Adrenal gland (tissue), 12 donors: Measurements from ENCODE around the gene POLR2M. TPM values are rescaled to one million over a fixed set of nuclear protein-coding genes. Genes with fewer than 3 reads are reported as not detected.

Experiments
- DNase-seq, 7 donors: peaks; one replicate each; pipeline ENCODE4 v3.0.0-alpha.2; 2019 to 2020
- H3K27ac ChIP-seq, 5 donors: fragments of 200-600 bp; sonication (generic) in 4 of 5; 1 replicate in 3 of 5; 2 replicates in 2 of 5; pipeline versions ENCODE4 v1.5.1 to v1.8.0; 2016 to 2020; ENCODE audit warnings: mild to moderate bottlenecking in 1 of 5
- H3K27me3 ChIP-seq: fragments of 200-600 bp; 2 replicates; pipeline ENCODE4 v1.8.0; 2021
- H3K36me3 ChIP-seq, 2 donors: fragments of 200-600 bp; replicated peaks in 1 of 2; 1 replicate in 1 of 2; 2 replicates in 1 of 2; pipeline versions ENCODE4 v1.5.1 to v1.8.0; 2018 to 2022
- H3K4me1 ChIP-seq, 2 donors: fragments of 200-600 bp; replicated peaks in 1 of 2; 1 replicate in 1 of 2; 2 replicates in 1 of 2; pipeline versions ENCODE4 v1.5.1 to v1.8.0; 2018 to 2021
- H3K4me3 ChIP-seq, 4 donors: fragments of 200-600 bp; sonication (generic) in 3 of 4; one replicate each; pipeline ENCODE4 v1.5.1; 2016 to 2018
- H3K9me3 ChIP-seq, 3 donors: fragments of 200-600 bp; sonication (generic) in 1 of 3; replicated peaks in 1 of 3; 1 replicate in 2 of 3; 2 replicates in 1 of 3; pipeline versions ENCODE4 v1.5.1 to v1.8.0; 2016 to 2021
- CTCF ChIP-seq, 6 experiments: fragments of 450-650 bp in 4 of 6; fragments of 200-600 bp in 2 of 6; sonication (generic) in 1 of 6; IDR thresholded peaks; 1 replicate in 5 of 6; 2 replicates in 1 of 6; pipeline versions ENCODE4 v1.5.1 to v1.8.0; 2016 to 2021; ENCODE audit warnings: antibody characterized with exemption in 6 of 6, mild to moderate bottlenecking in 2 of 6, moderate library complexity in 1 of 6
- POLR2A ChIP-seq, 2 donors: fragments of 450-650 bp; IDR thresholded peaks; one replicate each; pipeline ENCODE4 v1.6.1; 2017; ENCODE audit warnings: antibody characterized with exemption in 2 of 2, mild to moderate bottlenecking in 2 of 2, moderate library complexity in 1 of 2
- WGBS, 4 donors: extraction: QIAGEN DNeasy Blood & Tissue Kit in 2 of 4; methylation state at CpG; one replicate each; pipeline versions ENCODE4 v1.1.5 to v1.1.7; 2013 to 2017; 5-methylcytosine and 5-hydroxymethylcytosine counted together
- intact Hi-C, 2 donors: fragments of 100-400 bp; cut with DNase I; formaldehyde crosslinking; loops; one replicate each; pipeline versions ENCODE4 v1.14.1 to v1.15.0; 2022 to 2023
- polyA plus RNA-seq, 3 donors: library from polyadenylated mRNA; stranded (reverse); fragments of 200-250 nt in 2 of 3; fragments of 350-450 nt in 1 of 3; fragmentation: Illumina TruSeq in 1 of 3; extraction: RNeasy Lipid Tissue Mini Kit (QIAGEN cat#74804) in 1 of 3; gene quantifications; one replicate each; pipeline ENCODE4 v1.2.3, GENCODE V29; 2013 to 2014
- total RNA-seq, 9 donors: library from RNA; depleted of rRNA in 4 of 9; stranded (reverse); fragments of >200 nt in 4 of 9; fragments of 120-200 nt in 1 of 9; fragmentation: NEBNext Ultra II Directional in 1 of 9; extraction: Animal tissue kit (Norgen Biotek cat#: 25700) in 1 of 9; gene quantifications; one replicate each; pipeline versions ENCODE4 v1.1.0 to v1.2.4, GENCODE V29; 2013 to 2023
- donor health status: healthy with polysubstance abuse.
- donor health status: Bipolar disorder and iron deficiency.
- donor health status: DM: yes; HTN: yes; CAD: no.
- donor health status: DM: no; HTN: no; CAD: no.
- donor health status: DM: no; HTN: no; CAD: no.
- donor health status: DM: yes; HTN: yes; CAD: no.

POLR2M gene
- total and polyA plus RNA-seq, 12 donors, result 21.0 to 404 (median 79.8) TPM

DNA sequence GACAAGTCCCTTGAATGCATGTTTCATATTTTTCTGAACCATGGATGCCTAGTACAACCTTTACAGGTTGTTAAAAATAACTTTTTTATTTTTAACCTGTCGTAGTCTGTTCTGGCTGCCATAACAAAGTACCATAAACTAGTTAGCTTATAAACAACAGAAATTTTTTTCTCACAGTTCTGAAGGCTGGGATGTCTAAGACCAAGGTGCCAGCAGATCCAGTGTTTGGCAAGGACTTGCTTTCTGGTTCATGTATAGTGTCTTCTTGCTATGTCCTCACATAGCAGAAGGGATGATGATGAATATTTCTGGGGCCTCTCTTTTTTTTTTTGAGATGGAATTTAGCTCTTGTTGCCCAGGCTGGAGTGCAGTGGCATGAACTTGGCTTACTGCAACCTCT lies 23.0 kb upstream of the POLR2M start:
- TF ChIP-seq POLR2A (IDR thresholded peaks at IDR 0.05) (no peak), CTCF (IDR thresholded peaks at IDR 0.05) (no peak)
- peaks cover 7 to 33% of the 10 kb centered on the region in 2 donors for H3K4me1 ChIP-seq
- no peak overlapping the region for H3K4me3 ChIP-seq
- no peak overlapping the region for H3K27ac ChIP-seq
- intact Hi-C loops, result no loop called here
- no peaks in the 10 kb centered on the region for H3K9me3 ChIP-seq
- DNase-seq, result no peak
- 90 to 100% (median 92%) methylated on average over 1 of the region's 1 CpG for WGBS, 4 donors
- H3K27me3 ChIP-seq, result no peaks in the 10 kb centered on the region
- H3K36me3 ChIP-seq, result no peaks in the 10 kb centered on the region

DNA sequence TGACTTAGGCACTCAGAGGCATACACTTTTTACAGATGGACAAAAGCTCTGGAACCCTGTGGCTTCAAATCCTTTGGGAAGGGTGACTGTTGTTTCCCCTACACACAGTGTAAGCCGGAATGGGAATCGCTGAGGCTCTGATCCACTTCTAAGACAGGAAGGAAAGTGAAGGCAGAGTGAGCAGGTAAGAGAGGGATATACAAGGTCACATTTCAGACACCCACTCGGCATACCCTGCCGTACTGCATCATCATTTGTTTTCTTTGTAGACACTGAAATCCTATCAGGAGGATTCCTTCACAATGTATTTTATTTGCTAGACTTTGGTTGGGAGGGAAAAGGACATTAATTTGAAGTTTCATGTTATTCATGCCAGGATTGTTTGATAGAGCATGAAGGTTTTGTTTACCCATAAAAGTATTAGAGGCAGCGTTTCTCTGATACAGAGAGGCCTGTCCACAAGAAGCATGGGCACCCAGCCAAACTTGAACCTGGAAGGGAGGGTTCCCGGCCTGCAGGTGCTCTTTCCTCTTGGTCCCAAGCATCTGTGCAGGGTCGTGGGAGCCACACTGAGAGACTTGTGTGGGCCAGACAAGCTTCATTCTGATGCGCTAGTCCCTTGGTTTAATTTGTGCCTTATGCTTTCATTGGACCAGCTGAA lies 21.9 kb upstream of the POLR2M start:
- intact Hi-C loops, result no loop called here
- peak overlapping the region in 1 of 5 donors; percentile 81 for H3K27ac ChIP-seq
- H3K27me3 ChIP-seq, result no peaks in the 10 kb centered on the region
- no peaks in the 10 kb centered on the region for H3K36me3 ChIP-seq
- H3K4me1 ChIP-seq, result peaks cover 7 to 31% of the 10 kb centered on the region in 2 donors
- TF ChIP-seq POLR2A (IDR thresholded peaks at IDR 0.05), result no peak
- TF ChIP-seq CTCF (IDR thresholded peaks at IDR 0.05), result no peak
- WGBS, 4 donors, result 78 to 94% (median 87%) methylated on average over 8 of the region's 8 CpGs
- peak in 1 of 7 donors; percentile 46 for DNase-seq
- H3K4me3 ChIP-seq, result no peak overlapping the region
- no peaks in the 10 kb centered on the region for H3K9me3 ChIP-seq

- H3K4me3 ChIP-seq, result no peak overlapping the region
- H3K36me3 ChIP-seq, result no peaks in the 10 kb centered on the region
- TF ChIP-seq POLR2A (IDR thresholded peaks at IDR 0.05) (no peak), CTCF (IDR thresholded peaks at IDR 0.05) (no peak)
- intact Hi-C loops, result no loop called here
- peak overlapping the region in 3 of 5 donors; percentile 51 to 81 (median 58) for H3K27ac ChIP-seq
- H3K9me3 ChIP-seq, result no peaks in the 10 kb centered on the region
- 28 to 52% (median 47%) methylated on average over 7 of the region's 7 CpGs for WGBS, 4 donors
- peak in 2 of 7 donors; percentile 44 to 49 for DNase-seq
- peaks cover 7 to 22% of the 10 kb centered on the region in 2 donors for H3K4me1 ChIP-seq
- H3K27me3 ChIP-seq, result no peaks in the 10 kb centered on the region
Measured at GRCh38 chr15:57685306-57686095, 21.0 kb upstream of the POLR2M start.

DNA sequence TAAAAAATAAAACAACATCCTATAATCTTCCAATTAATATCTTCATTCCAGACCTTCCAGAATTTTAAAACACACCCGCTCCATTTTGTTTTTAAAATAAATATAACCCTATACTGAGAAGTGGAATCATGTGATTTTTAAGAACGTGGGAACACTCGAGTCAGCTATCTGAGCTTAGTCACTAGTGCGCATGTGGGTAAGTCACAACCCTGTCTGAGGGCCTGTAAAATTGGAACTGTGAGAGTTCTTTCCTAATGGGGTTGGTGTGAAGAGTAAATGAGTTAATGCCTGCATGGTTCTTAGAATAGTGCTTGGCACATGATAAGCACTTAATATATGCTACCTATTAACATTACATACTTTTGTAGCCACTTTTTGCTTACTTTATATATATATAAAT lies 19.9 kb upstream of the POLR2M start:
- peaks cover 7 to 18% of the 10 kb centered on the region in 2 donors for H3K4me1 ChIP-seq
- peak overlapping the region in 3 of 5 donors; percentile 46 to 81 (median 51) for H3K27ac ChIP-seq
- no peak overlapping the region for H3K4me3 ChIP-seq
- no peaks in the 10 kb centered on the region for H3K9me3 ChIP-seq
- peak in 1 of 7 donors; percentile 44 for DNase-seq
- no peaks in the 10 kb centered on the region for H3K27me3 ChIP-seq
- WGBS, 4 donors, result 54 to 79% (median 64%) methylated on average over 4 of the region's 4 CpGs
- TF ChIP-seq CTCF (IDR thresholded peaks at IDR 0.05) (no peak), POLR2A (IDR thresholded peaks at IDR 0.05) (no peak)
- intact Hi-C loops, result no loop called here
- no peaks in the 10 kb centered on the region for H3K36me3 ChIP-seq
